ENCODE results near the gene MAB21L4. TPM values are rescaled to one million over a fixed set of nuclear protein-coding genes. Genes with fewer than 3 reads are reported as not detected.

The MAB21L4 gene
- total RNA-seq, 2 donors from 2014 or later, result not detected

DNA sequence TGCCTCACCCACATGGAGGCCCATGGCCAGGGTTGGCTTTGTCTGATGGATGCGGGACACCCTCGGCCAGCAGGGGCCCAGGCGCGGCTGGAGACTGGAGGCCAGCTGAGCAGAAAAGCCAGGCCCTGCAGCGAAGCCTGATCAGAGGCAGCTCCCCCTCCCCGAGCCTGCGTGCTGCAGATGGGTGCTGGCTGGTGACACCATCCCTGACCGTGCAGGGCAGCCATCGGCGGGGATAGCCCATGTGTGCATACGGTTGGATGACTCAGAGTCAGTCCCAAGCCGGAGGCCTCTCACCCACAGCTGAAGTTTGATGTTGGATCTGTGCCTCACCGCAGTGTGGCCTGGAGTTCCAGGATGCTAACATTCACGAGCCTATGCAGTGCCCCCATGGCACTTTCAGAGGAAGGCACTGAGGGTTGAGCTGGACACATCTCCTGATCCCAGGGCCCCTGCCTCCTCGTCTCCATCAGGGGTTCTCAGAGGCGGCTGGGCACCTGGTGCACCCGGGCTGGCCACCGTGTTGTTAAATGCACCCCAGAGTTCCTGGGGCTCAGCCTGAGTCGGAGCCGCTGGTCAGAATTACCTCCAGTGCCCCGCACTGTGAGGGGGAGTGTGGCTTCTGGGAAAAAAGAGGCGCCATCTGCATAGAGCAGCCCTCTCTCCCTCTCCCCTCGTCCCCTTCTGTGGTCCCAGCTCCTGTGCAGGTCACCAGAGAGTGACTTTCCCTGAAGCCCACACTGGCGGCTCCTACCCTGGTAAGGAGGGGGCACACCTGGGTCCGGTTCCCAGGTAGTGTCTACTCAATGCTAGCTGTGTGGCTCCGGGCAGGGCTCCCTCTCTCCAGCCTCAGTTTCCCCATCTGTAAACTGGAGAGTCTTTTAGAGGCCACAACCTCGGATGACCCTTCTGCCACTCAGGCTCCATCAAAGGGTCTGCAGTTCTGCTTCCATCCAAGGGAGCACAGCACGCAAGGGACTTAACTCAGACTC is 56.5 kb downstream of the MAB21L4 start:
- Mint-ChIP-seq H3K9me3 (peaks cover 0 to 3% of the 10 kb centered on the region in 2 donors), H3K27me3 (ENCODE audit: low read depth) (peaks cover 7% of the 10 kb centered on the region), H3K27ac (no peak overlapping the region), H3K36me3 (ENCODE audit: insufficient read depth in 2 of 2) (peaks cover 0 to 2% of the 10 kb centered on the region in 2 donors), H3K4me3 (no peak overlapping the region), H3K4me1 (ENCODE audit: low read depth) (peaks cover 4% of the 10 kb centered on the region)
- ATAC-seq (replicated peaks in 1 of 2), result no peak
- no peak for DNase-seq

DNA sequence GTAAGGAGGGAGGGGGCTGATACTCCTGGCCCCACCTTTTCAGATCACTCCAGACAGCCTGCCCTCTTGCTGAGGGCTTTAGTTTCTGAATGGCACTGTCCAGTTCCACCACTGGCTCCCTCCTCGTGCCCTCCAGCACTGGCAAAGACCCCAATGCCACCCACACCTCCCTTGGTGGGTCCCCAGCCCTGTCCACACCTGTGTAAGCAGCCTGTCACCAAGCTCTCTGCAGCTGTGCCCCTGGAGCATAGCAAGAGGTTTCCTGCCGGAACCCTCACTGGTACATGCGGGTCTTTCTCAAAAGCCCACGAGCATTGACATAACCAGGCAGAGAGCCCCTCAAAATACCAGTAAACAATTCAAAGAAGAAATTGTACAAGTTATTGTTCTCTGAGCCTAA is 58.3 kb downstream of the MAB21L4 start:
- no peak for ATAC-seq (replicated peaks in 1 of 2)
- H3K27ac Mint-ChIP-seq, result no peak overlapping the region
- peaks cover 0 to 2% of the 10 kb centered on the region in 2 donors for H3K36me3 Mint-ChIP-seq (ENCODE audit: insufficient read depth in 2 of 2)
- peaks cover 7% of the 10 kb centered on the region for H3K27me3 Mint-ChIP-seq (ENCODE audit: low read depth)
- peaks cover 4% of the 10 kb centered on the region for H3K4me1 Mint-ChIP-seq (ENCODE audit: low read depth)
- no peak overlapping the region for H3K4me3 Mint-ChIP-seq
- DNase-seq, result no peak
- H3K9me3 Mint-ChIP-seq, result no peaks in the 10 kb centered on the region

DNA sequence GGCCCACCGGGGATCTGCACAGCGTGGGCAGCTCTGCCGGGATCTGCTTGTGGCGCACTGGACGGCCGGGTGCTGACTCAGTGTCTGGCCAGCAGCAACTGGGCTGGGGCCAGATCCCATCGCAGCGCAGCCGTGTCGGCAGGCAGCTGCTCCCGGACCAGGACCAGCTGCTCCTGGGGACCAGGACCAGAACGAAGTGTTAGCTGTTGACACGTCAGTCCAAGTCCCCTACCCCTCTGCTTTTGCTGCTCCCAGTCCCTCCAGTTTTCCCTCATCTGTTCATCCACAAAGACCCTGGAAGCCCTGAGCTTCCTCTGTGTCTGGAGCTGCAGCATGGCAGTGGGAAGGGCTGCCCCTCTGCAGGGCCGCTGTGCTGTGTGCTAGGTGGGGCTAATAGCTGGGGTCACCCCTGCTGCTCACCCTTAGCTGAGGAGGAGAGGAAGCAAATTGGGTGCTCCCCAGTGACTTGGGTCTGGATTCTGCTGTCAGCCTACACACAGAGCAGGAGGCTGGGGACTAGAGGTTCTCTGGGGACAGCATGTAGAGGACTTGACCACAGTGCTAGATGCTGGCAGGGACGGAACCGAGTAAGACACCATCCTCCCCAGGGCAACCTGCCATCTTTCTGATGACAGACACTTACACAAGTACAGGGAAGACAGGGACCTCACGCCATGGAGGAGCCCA is 59.0 kb downstream of the MAB21L4 start:
- H3K27me3 Mint-ChIP-seq (ENCODE audit: low read depth), result peaks cover 7% of the 10 kb centered on the region
- H3K36me3 Mint-ChIP-seq (ENCODE audit: insufficient read depth in 2 of 2), result no peaks in the 10 kb centered on the region
- no peaks in the 10 kb centered on the region for H3K9me3 Mint-ChIP-seq
- ATAC-seq (replicated peaks in 1 of 2) (no peak), DNase-seq (no peak)
- no peak overlapping the region for H3K4me3 Mint-ChIP-seq
- peaks cover under 1% of the 10 kb centered on the region for H3K4me1 Mint-ChIP-seq (ENCODE audit: low read depth)
- no peak overlapping the region for H3K27ac Mint-ChIP-seq

Other genes starting within 250 kb of the MAB21L4 start
- gene AQP12B, start 213.3 kb downstream of the MAB21L4 start, total RNA-seq, result not detected
- not detected for gene AQP12A, start 204.3 kb downstream of the MAB21L4 start, total RNA-seq
- 10 to 100 TPM; 28.8 to 30.1 TPM for gene KIF1A, start 75.9 kb downstream of the MAB21L4 start, total RNA-seq
- gene AGXT, start 27.3 kb downstream of the MAB21L4 start, total RNA-seq, result not detected
- not detected for gene CROCC2, start 10.2 kb upstream of the MAB21L4 start, total RNA-seq
- 1 to 10 TPM in 1 of 2 donors, under 1 TPM in 1; 0.36 to 4.1 TPM for gene SNED1, start 102.5 kb upstream of the MAB21L4 start, total RNA-seq
- gene MTERF4, start 206.1 kb upstream of the MAB21L4 start, total RNA-seq, result 10 to 100 TPM; 48.7 to 53.7 TPM

All from activated T-cell treated with anti-CD3 and anti-CD28 coated beads, Interleukin-2, amount 50 U/mL, for 72 hours (primary cell).